ENCODE data around the gene ZFP92.

DNA sequence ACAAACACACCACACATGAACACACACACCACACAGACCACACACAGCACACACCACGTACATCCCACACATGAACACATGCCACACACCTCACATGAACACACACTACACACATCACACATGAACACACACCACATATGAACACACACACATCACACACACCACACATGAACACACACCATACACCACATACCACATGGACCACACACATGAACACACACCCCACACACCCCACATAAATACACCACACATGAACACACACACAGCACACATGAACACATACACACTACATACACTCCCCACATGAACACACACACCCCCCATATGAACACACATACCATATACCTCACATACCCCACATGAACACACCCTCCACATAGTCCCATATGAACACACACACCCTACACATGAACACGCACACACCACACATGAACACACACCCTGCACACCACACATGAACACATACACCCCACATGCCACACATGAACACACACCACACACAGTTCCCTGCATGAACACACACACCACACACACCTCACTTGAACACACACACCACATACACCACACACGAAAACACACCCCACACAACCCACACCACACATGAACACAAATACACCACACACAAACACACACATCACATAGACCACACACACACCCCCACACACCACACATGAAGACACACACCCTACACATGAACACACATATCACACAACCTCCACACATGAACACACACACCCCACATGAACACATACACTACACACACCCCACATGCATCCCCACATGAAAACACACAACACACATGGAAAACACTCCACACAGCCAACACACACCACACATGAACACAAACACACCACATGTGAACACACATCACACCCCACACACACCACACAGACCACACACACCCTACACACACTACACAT is 28.4 kb upstream of the ZFP92 start:
- TF ChIP-seq GATA3 (IDR thresholded peaks at IDR 0.05; ENCODE audit: low read depth, low read length) = no peak
- TF ChIP-seq GATA2 (IDR thresholded peaks at IDR 0.05; ENCODE audit: low read depth, low read length) = no peak

Measured in SH-SY5Y (cell line).